C4-2B (cell line): ENCODE measurements around the gene FBXL17.

Source experiments
- CTCF ChIP-seq: fragments of 450-650 bp; conservative IDR thresholded peaks from 2 replicates; pipeline ENCODE4 v1.5.1; 2017; ENCODE audit warnings: mild to moderate bottlenecking
- ZFX ChIP-seq: fragments of 450-650 bp; IDR thresholded peaks from 2 replicates; pipeline ENCODE4 v1.6.1; 2017

- TF ChIP-seq CTCF = peak; percentile 11; the same call in 1 of the 2 replicates
- no peak for TF ChIP-seq ZFX
Measured at GRCh38 chr5:108297042-108297601, 84.8 kb downstream of the FBXL17 start.
